HG02938 (cell line): ENCODE measurements around the gene MTUS2.
A peak's percentile ranks its signal among the peaks of the same experiment; 100 is the strongest.

Experiments
- ATAC-seq: cut with Tn5 transposase; IDR thresholded peaks from one replicate; pipeline ENCODE4 v1.9.1; 2021; ENCODE audit warnings: mild to moderate bottlenecking, moderate library complexity; ENCODE audit not compliant: unreplicated experiment

Gene MTUS2

GRCh38 chr13:29101905-29102304 lies 281.8 kb downstream of the MTUS2 start:
- no peak for ATAC-seq

GRCh38 chr13:29103065-29103800 lies 283.1 kb downstream of the MTUS2 start:
- no peak for ATAC-seq

GRCh38 chr13:29104461-29104860 lies 284.3 kb downstream of the MTUS2 start:
- no peak for ATAC-seq

GRCh38 chr13:29105779-29106178 lies 285.6 kb downstream of the MTUS2 start:
- no peak for ATAC-seq

GRCh38 chr13:29106651-29107050 lies 286.5 kb downstream of the MTUS2 start:
- no peak for ATAC-seq

GRCh38 chr13:29108068-29108786 lies 288.1 kb downstream of the MTUS2 start:
- ATAC-seq = no peak

- no peak for ATAC-seq
Observed at GRCh38 chr13:29109987-29110386, 289.8 kb downstream of the MTUS2 start.

DNA sequence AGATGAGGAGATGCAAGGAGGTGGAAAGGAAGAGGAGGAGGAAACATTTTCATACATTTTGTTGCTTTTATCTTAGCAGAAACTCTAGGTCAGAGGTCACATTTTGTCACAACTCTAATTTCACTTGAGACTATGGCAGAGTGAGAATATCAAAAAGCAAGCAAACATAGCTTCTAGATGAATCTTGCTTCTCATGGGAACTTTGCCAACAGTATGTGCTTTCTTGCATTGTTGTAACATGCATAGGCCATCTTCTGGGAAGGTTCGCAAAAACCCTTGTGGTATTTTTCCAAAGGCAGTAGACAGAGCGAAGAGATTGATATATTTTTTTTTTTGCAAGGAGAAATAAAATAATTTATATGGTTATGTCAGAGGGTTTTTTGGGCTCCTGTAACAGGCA lies 291.3 kb downstream of the MTUS2 start:
- ATAC-seq = no peak

DNA sequence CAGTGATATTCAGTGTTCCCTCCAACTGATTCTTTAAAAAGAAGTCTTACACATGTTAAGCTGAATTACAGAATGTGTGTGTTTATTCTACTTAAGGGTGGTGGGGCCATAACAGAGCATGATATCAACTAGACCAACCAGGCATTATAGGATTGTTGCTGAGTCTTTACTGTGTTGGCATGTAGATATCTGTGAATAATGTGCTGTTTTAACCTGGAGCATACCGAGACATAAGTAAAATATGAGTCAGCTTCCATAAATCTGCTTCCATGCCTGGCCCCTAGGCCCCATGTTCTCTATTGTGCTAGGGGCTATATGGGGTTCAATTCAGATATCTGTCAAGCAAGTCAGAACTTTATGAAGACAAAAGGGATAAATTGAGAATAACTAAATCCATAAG lies 295.7 kb downstream of the MTUS2 start:
- ATAC-seq = no peak

GRCh38 chr13:29117663-29118062 lies 297.5 kb downstream of the MTUS2 start:
- ATAC-seq = no peak

DNA sequence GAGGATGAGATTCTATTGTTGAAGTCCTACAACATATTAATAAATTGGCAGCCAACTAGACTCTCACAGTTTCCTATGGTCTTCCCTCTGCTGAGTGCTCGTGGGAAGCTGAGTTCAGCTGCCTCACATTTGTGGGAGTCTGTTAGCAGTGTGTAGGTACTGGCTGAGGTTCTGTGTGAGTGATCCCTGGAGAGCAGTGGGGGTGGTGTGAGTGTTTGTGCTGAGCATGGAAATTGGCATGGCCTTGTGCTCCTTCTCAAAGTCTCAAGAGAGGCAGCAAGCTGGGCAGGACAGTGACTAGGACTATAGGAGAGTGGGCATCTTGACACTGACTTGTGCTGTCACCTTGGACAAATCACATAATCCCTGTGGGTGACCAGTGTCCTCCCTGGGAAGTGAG lies 298.3 kb downstream of the MTUS2 start:
- ATAC-seq = no peak

GRCh38 chr13:29125191-29125933 lies 305.2 kb downstream of the MTUS2 start:
- ATAC-seq = peak; percentile 76

DNA sequence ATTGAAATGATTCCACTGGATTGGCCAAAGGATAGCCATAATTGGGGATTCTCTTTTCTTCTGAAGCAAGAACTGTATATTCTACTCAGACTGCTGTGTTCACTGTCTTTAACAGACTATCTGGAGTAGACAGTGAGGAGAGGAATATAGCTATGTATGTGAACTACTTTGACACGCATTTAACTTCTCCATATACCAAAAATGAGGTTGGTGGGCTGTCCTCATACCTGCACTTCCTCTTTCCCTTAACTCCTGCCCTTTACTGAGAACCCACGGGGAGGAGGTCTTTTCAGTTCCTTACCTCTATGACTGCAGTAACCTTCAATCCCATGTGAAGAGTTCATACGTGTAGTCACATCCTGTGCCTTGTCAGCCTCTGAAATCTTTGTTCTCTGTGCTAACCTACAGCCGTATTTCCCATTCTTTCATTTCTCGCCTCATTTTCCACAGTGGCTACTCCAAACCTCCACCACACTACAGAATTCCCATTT lies 305.8 kb downstream of the MTUS2 start:
- ATAC-seq = peak; percentile 54

- ATAC-seq = peak; percentile 32
Observed at GRCh38 chr13:29129616-29130015, 309.5 kb downstream of the MTUS2 start.

GRCh38 chr13:29131159-29131558 lies 311.0 kb downstream of the MTUS2 start:
- ATAC-seq = no peak

- no peak for ATAC-seq
Observed at GRCh38 chr13:29131881-29132668, 311.9 kb downstream of the MTUS2 start.

GRCh38 chr13:29136341-29136740 lies 316.2 kb downstream of the MTUS2 start:
- ATAC-seq = no peak

DNA sequence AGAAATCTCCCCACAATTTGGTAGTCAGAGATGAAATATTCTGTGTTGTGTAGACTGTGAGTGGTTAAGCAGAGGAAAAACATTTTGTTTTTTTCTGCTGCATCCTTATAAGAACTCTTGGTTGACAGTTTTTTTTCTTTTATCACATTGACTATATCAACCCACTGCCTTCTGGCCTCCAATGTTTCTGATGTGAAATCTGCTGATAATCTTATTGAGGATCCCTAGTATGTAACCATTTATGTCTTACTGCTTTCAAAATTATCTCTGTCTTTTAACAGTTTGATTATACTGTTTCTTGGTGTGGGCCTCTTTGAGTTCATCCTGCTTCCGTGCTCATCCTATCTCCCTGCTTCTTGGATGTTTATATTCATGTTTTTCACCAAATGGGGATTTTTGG lies 316.9 kb downstream of the MTUS2 start:
- ATAC-seq = no peak

- no peak for ATAC-seq
Observed at GRCh38 chr13:29137995-29138394, 317.9 kb downstream of the MTUS2 start.

DNA sequence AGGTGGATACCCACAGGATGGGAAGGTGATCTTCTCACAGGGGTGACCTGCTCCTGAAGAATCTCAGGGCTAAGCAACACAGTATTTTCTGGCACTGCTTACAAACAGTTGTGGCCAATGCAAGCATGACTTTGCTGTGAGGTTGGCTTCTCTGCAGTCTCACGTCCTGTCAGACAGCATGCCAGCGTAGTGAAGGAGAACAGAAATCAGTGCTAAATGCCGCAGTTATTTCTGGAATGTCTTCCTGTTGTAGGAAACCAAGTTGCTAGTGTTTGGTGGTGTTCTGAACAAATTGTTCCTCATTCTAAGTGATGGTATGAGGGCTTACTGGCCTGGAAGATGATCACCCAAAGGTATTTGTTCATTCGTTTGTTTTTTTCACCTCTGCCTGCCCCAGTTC lies 320.1 kb downstream of the MTUS2 start:
- ATAC-seq = no peak

DNA sequence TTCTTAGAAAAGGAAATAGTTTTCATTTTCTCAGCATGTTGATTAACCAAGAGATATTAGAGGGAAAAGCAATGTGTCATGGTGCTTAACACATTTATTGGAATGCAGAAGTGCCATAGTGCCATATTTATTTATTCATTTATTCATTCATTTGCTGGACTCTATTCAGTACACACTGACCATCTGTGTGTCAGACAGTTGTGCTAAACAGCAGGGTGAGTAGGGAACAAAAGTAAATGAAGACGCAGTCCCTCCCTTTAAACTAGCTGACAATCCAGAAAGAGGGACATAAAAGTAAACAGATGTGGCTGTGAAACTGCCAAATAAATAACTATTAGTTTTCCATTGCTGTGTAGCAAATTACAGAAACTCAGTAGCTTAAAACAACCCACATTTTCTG lies 323.7 kb downstream of the MTUS2 start:
- no peak for ATAC-seq
